ENCODE data around the gene TSSK6.

TSSK6 gene

GRCh38 chr19:19529783-19530422 lies 14.6 kb upstream of the TSSK6 start:
- no peak for DNase-seq

- no peak for DNase-seq
Observed at GRCh38 chr19:19528721-19529490, 13.6 kb upstream of the TSSK6 start, which contains the start of gene YJEFN3. Gene YJEFN3 (plus strand): TSS chr19:19528911. CDS start chr19:19528933, 22 bp downstream.

GRCh38 chr19:19527674-19528625 lies 12.6 kb upstream of the TSSK6 start:
- no peak for DNase-seq

- DNase-seq, result no peak
Observed at GRCh38 chr19:19527371-19527656, 12.0 kb upstream of the TSSK6 start.

- no peak for DNase-seq
Observed at GRCh38 chr19:19526581-19527370, 11.4 kb upstream of the TSSK6 start.

GRCh38 chr19:19525611-19526380 lies 10.4 kb upstream of the TSSK6 start:
- no peak for DNase-seq

- no peak for DNase-seq
Observed at GRCh38 chr19:19524053-19524452, 8.7 kb upstream of the TSSK6 start.

- DNase-seq, result no peak
Observed at GRCh38 chr19:19523177-19523576, 7.8 kb upstream of the TSSK6 start.

- DNase-seq, result no peak
Observed at GRCh38 chr19:19520989-19521388, 5.6 kb upstream of the TSSK6 start.

- no peak for DNase-seq
Observed at GRCh38 chr19:19517235-19517619, 1.9 kb upstream of the TSSK6 start.

GRCh38 chr19:19515642-19516519 lies 533 bp upstream of the TSSK6 start, which contains the start of gene NDUFA13:
Gene NDUFA13 (plus strand): TSS chr19:19516225. CDS start chr19:19516239, 14 bp downstream.
- peak; percentile 92 for DNase-seq

GRCh38 chr19:19514215-19514657 lies 1.1 kb downstream of the TSSK6 start:
- DNase-seq, result peak; percentile 37

GRCh38 chr19:19513682-19514081 lies 1.7 kb downstream of the TSSK6 start:
- DNase-seq, result no peak

- no peak for DNase-seq
Observed at GRCh38 chr19:19510432-19510831, 4.9 kb downstream of the TSSK6 start.

- no peak for DNase-seq
Observed at GRCh38 chr19:19508217-19508616, 7.1 kb downstream of the TSSK6 start.

GRCh38 chr19:19507354-19507753 lies 8.0 kb downstream of the TSSK6 start:
- DNase-seq, result no peak

- DNase-seq, result no peak
Observed at GRCh38 chr19:19506592-19506991, 8.8 kb downstream of the TSSK6 start.

- no peak for DNase-seq
Observed at GRCh38 chr19:19505669-19506326, 9.6 kb downstream of the TSSK6 start.

- DNase-seq, result no peak
Observed at GRCh38 chr19:19504754-19505668, 10.3 kb downstream of the TSSK6 start.

Measured in stimulated activated CD4-positive, alpha-beta T cell treated with anti-CD3 and anti-CD28 coated beads, Interleukin-15, amount 100 ng/mL, for 24 hours (primary cell).